ENCODE measurements around the gene CELSR2.

The CELSR2 gene

GRCh38 chr1:109312978-109313775 lies 63.8 kb downstream of the CELSR2 start:
- no peak for FAIRE-seq
- TF ChIP-seq CTCF (IDR thresholded peaks at IDR 0.05; ENCODE audit: insufficient read depth, missing control alignments) = no peak
- DNase-seq (ENCODE audit: insufficient read length, low spot score) = no peak

GRCh38 chr1:109314795-109315194 lies 65.5 kb downstream of the CELSR2 start:
- no peak for TF ChIP-seq CTCF (IDR thresholded peaks at IDR 0.05; ENCODE audit: insufficient read depth, missing control alignments)
- FAIRE-seq = no peak

GRCh38 chr1:109315288-109315687 lies 65.9 kb downstream of the CELSR2 start:
- no peak for DNase-seq (ENCODE audit: insufficient read length, low spot score)
- FAIRE-seq = no peak
- TF ChIP-seq CTCF (IDR thresholded peaks at IDR 0.05; ENCODE audit: insufficient read depth, missing control alignments) = no peak

More at GRCh38 chr1:109314795-109315194, 65.5 kb downstream of the CELSR2 start:
- DNase-seq (ENCODE audit: insufficient read length, low spot score) = no peak

GRCh38 chr1:109316506-109316905 lies 67.2 kb downstream of the CELSR2 start:
- DNase-seq (ENCODE audit: insufficient read length, low spot score) (no peak), FAIRE-seq (no peak)
- no peak for TF ChIP-seq CTCF (IDR thresholded peaks at IDR 0.05; ENCODE audit: insufficient read depth, missing control alignments)

GRCh38 chr1:109319114-109319513 lies 69.8 kb downstream of the CELSR2 start:
- no peak for TF ChIP-seq CTCF (IDR thresholded peaks at IDR 0.05; ENCODE audit: insufficient read depth, missing control alignments)
- DNase-seq (ENCODE audit: insufficient read length, low spot score) (no peak), FAIRE-seq (no peak)

- no peak for DNase-seq (ENCODE audit: insufficient read length, low spot score)
- TF ChIP-seq CTCF (IDR thresholded peaks at IDR 0.05; ENCODE audit: insufficient read depth, missing control alignments) = no peak
- no peak for FAIRE-seq
These were observed 73.6 kb downstream of the CELSR2 start for GRCh38 chr1:109322974-109323373.
